Left ventricle myocardium inferior (tissue), 1 donor: Measurements from ENCODE around the gene HES4. TPM values are rescaled to one million over a fixed set of nuclear protein-coding genes. Genes with fewer than 3 reads are reported as not detected.

Source experiments
- DNase-seq: peaks from one replicate; pipeline ENCODE4 v3.0.0-alpha.2; 2020
- H3K27ac ChIP-seq: fragments of 200-600 bp; replicated peaks from 2 replicates; pipeline ENCODE4 v1.8.0; 2021
- H3K27me3 ChIP-seq: fragments of 200-600 bp; 2 replicates; pipeline ENCODE4 v1.8.0; 2021; ENCODE audit warnings: low read depth
- H3K36me3 ChIP-seq: fragments of 200-600 bp; 2 replicates; pipeline ENCODE4 v1.8.0; 2021
- H3K4me1 ChIP-seq: fragments of 200-600 bp; 2 replicates; pipeline ENCODE4 v1.8.0; 2021
- H3K4me3 ChIP-seq: fragments of 200-600 bp; 2 replicates; pipeline ENCODE4 v1.8.0; 2021; ENCODE audit warnings: mild to moderate bottlenecking, moderate library complexity
- H3K9me3 ChIP-seq: fragments of 200-600 bp; replicated peaks from 2 replicates; pipeline ENCODE4 v1.8.0; 2021
- intact Hi-C: fragments of 100-400 bp; cut with micrococcal nuclease; formaldehyde crosslinking; loops from one replicate; pipeline ENCODE4 v1.11.0; 2022
- total RNA-seq: library from RNA; stranded (reverse); fragmentation: NEBNext Ultra II Directional; extraction: Animal tissue kit (Norgen Biotek cat#: 25700); gene quantifications from one replicate; pipeline ENCODE4 v1.2.1, GENCODE V29; 2021
- TF ChIP-seq, protein P1 (sequence below): fragments of 200-600 bp; IDR thresholded peaks from 2 replicates; pipeline ENCODE4 v1.8.0; 2021; ENCODE audit warnings: antibody characterized with exemption, mild to moderate bottlenecking, borderline replicate concordance
- donor health status: DM: no; HTN: yes; CAD: no; lungs with severe emphysema.

Gene HES4
- total RNA-seq, 1 donor from 2014 or later, result 34.0 TPM

- Histone ChIP-seq H3K4me1 (peaks cover 19% of the 10 kb centered on the region), H3K27me3 (peaks cover 20% of the 10 kb centered on the region), H3K9me3 (no peaks in the 10 kb centered on the region), H3K36me3 (peaks cover 24% of the 10 kb centered on the region), H3K27ac (no peak overlapping the region), H3K4me3 (no peak overlapping the region)
- TF ChIP-seq, protein P1, sequence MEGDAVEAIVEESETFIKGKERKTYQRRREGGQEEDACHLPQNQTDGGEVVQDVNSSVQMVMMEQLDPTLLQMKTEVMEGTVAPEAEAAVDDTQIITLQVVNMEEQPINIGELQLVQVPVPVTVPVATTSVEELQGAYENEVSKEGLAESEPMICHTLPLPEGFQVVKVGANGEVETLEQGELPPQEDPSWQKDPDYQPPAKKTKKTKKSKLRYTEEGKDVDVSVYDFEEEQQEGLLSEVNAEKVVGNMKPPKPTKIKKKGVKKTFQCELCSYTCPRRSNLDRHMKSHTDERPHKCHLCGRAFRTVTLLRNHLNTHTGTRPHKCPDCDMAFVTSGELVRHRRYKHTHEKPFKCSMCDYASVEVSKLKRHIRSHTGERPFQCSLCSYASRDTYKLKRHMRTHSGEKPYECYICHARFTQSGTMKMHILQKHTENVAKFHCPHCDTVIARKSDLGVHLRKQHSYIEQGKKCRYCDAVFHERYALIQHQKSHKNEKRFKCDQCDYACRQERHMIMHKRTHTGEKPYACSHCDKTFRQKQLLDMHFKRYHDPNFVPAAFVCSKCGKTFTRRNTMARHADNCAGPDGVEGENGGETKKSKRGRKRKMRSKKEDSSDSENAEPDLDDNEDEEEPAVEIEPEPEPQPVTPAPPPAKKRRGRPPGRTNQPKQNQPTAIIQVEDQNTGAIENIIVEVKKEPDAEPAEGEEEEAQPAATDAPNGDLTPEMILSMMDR, result no peak
- intact Hi-C loops, result no loop called here
- DNase-seq, result no peak
Observed at GRCh38 chr1:1041873-1042272, 42.0 kb upstream of the HES4 start.

- TF ChIP-seq, protein P1, result no peak
- Histone ChIP-seq H3K9me3 (no peaks in the 10 kb centered on the region), H3K27me3 (peaks cover 27% of the 10 kb centered on the region), H3K4me3 (peak overlapping the region; percentile 63), H3K27ac (no peak overlapping the region), H3K36me3 (peaks cover 16% of the 10 kb centered on the region), H3K4me1 (peaks cover 19% of the 10 kb centered on the region)
- intact Hi-C loops, result no loop called here
- no peak for DNase-seq
Observed at GRCh38 chr1:1041092-1041523, 41.2 kb upstream of the HES4 start.

GRCh38 chr1:1040004-1040991 lies 40.4 kb upstream of the HES4 start:
- Histone ChIP-seq H3K27ac (no peak overlapping the region), H3K36me3 (peaks cover 9% of the 10 kb centered on the region), H3K9me3 (no peaks in the 10 kb centered on the region), H3K27me3 (peaks cover 34% of the 10 kb centered on the region), H3K4me3 (peak overlapping the region; percentile 63), H3K4me1 (peaks cover 19% of the 10 kb centered on the region)
- intact Hi-C loops, result no loop called here
- TF ChIP-seq, protein P1, result no peak
- DNase-seq, result peak; percentile 69

DNA sequence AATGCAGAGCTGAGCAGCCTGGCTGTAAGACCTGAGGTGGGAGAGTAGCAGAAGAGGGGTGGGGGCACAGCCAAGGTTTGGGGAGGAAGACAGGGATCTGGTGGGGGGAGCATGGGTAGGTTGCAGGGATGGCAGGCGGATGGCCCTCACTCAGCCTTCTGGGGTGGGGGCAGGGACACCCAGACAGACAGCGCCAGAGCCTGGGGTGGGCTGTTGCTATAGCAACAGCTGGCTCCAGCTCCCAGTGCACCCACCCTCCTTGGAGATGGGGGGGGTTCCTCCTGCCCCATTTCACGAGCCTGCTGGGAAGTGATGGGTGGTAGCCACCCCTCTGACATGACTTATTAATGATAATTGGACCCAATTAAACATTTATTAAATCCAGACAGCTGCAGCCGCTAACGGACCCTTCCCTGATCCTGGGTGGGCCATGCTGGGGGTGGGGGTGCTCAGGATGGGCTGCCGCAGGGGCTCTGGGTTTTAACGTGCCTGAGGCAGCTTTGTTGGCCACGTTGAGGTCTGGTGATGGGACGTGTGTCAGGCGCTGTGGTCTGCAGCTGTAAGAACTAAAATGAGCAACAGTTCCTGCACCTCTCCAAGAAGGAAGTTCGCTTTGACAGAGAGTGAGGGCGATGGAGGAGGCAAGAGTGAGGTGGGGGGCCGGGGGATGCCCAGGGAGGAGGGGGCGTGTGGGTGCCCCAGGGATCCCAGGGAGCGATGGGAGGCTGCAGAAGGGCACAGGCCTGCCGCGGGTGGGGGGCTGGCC lies 39.4 kb upstream of the HES4 start:
- peaks cover 43% of the 10 kb centered on the region for H3K27me3 ChIP-seq
- intact Hi-C loops, result no loop called here
- no peak overlapping the region for H3K4me3 ChIP-seq

DNA sequence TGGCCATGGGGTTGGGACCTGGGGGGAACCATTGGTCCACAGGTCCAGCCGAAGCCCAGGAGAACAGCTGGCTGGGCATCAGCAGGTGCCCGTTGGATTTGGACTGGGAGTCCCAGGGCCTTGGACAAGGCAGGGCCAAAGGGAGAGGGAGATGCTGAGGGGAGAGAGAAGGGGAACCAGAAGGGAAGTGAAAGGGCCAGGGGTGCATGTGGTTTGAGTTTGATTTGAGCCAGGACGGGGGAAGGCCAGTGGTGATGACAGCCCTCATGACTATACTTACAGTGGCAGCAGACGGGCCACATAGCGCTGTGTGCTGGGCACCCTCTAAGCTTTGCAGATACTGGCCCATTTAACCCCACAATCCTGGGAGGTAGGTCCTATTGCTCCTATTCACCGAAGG lies 38.8 kb upstream of the HES4 start:
- H3K4me3 ChIP-seq, result no peak overlapping the region
- DNase-seq, result no peak
- H3K9me3 ChIP-seq, result no peaks in the 10 kb centered on the region
- TF ChIP-seq, protein P1, result no peak
- peaks cover 30% of the 10 kb centered on the region for H3K4me1 ChIP-seq
- H3K27me3 ChIP-seq, result peaks cover 49% of the 10 kb centered on the region
- intact Hi-C loops, result no loop called here
- H3K27ac ChIP-seq, result no peak overlapping the region
- peaks cover 2% of the 10 kb centered on the region for H3K36me3 ChIP-seq

More for the DNA sequence above, 39.4 kb upstream of the HES4 start:
- TF ChIP-seq, protein P1, result no peak
- Histone ChIP-seq H3K9me3 (no peaks in the 10 kb centered on the region), H3K27ac (no peak overlapping the region), H3K4me1 (peaks cover 23% of the 10 kb centered on the region), H3K36me3 (peaks cover 4% of the 10 kb centered on the region)
- no peak for DNase-seq
